Tibial nerve (tissue), 3 donors: Measurements from ENCODE around the gene CTNND2.

Experiments used
- POLR2A ChIP-seq, 2 donors: fragments of 450-650 bp; IDR thresholded peaks; one replicate each; pipeline ENCODE4 v1.6.1; 2017; ENCODE audit warnings: antibody characterized with exemption in 2 of 2, mild to moderate bottlenecking in 2 of 2, moderate library complexity in 2 of 2
- TF ChIP-seq, protein P1 (sequence below), 5 experiments: fragments of 200-600 bp in 3 of 5; fragments of 450-650 bp in 2 of 5; sonication (generic) in 3 of 5; IDR thresholded peaks; one replicate each; pipeline ENCODE4 v1.5.1; 2016 to 2019; ENCODE audit warnings: antibody characterized with exemption in 5 of 5, mild to moderate bottlenecking in 3 of 5, moderate library complexity in 2 of 5

- TF ChIP-seq, protein P1, sequence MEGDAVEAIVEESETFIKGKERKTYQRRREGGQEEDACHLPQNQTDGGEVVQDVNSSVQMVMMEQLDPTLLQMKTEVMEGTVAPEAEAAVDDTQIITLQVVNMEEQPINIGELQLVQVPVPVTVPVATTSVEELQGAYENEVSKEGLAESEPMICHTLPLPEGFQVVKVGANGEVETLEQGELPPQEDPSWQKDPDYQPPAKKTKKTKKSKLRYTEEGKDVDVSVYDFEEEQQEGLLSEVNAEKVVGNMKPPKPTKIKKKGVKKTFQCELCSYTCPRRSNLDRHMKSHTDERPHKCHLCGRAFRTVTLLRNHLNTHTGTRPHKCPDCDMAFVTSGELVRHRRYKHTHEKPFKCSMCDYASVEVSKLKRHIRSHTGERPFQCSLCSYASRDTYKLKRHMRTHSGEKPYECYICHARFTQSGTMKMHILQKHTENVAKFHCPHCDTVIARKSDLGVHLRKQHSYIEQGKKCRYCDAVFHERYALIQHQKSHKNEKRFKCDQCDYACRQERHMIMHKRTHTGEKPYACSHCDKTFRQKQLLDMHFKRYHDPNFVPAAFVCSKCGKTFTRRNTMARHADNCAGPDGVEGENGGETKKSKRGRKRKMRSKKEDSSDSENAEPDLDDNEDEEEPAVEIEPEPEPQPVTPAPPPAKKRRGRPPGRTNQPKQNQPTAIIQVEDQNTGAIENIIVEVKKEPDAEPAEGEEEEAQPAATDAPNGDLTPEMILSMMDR (IDR thresholded peaks at IDR 0.05) = no peak
- TF ChIP-seq POLR2A (IDR thresholded peaks at IDR 0.05) = no peak
Observed at GRCh38 chr5:11851416-11851815, 52.8 kb downstream of the CTNND2 start.
